IPS DF 6.9 (cell line): ENCODE data around the gene CREBL2.
"Not testable (repeated sequence)": the region's sequence is repeated elsewhere in the genome, so short reads cannot be mapped to it uniquely, and the experiment has no call there.

Experiments used
- DNase-seq: peaks from one replicate; pipeline ENCODE4 v3.0.0-alpha.2; 2013; ENCODE audit warnings: low read depth, low spot score
- H3K27ac ChIP-seq: one replicate; pipeline ENCODE4 v1.5.1; 2013; ENCODE audit warnings: low read length, control low read depth
- H3K27me3 ChIP-seq: 2 replicates; pipeline ENCODE4 v1.6.1; 2013; ENCODE audit warnings: mild to moderate bottlenecking, low read length; ENCODE audit not compliant: control insufficient read depth, insufficient read depth
- H3K36me3 ChIP-seq: 2 replicates; pipeline ENCODE4 v1.6.1; 2013; ENCODE audit warnings: low read length; ENCODE audit not compliant: control insufficient read depth, insufficient read depth
- H3K4me1 ChIP-seq: 2 replicates; pipeline ENCODE4 v1.6.1; 2013; ENCODE audit warnings: low read length; ENCODE audit not compliant: control insufficient read depth, insufficient read depth
- H3K4me3 ChIP-seq: 2 replicates; pipeline ENCODE4 v1.5.1; 2013; ENCODE audit warnings: mild to moderate bottlenecking, low read length
- H3K9me3 ChIP-seq: 2 replicates; pipeline ENCODE4 v1.6.1; 2013; ENCODE audit warnings: low read length, inconsistent platforms; ENCODE audit not compliant: control insufficient read depth, insufficient read depth
- WGBS: extraction: QIAGEN DNeasy Blood & Tissue Kit; methylation state at CpG from one replicate; pipeline ENCODE4 v1.1.7; 2013; ENCODE audit warnings: mixed read lengths, missing lambda C conversion rate; ENCODE audit not compliant: insufficient read length, insufficient coverage; 5-methylcytosine and 5-hydroxymethylcytosine counted together

Gene CREBL2

GRCh38 chr12:12596598-12596997 is 15.1 kb upstream of the CREBL2 start:
- WGBS, result no CpG with 5 or more reads among the region's 3 CpGs
- not testable (repeated sequence) for DNase-seq, H3K27me3 ChIP-seq

GRCh38 chr12:12598864-12599263 is 12.8 kb upstream of the CREBL2 start:
- Histone ChIP-seq H3K4me1 (no peaks in the 10 kb centered on the region), H3K9me3 (no peaks in the 10 kb centered on the region)

More at GRCh38 chr12:12596598-12596997, 15.1 kb upstream of the CREBL2 start:
- H3K9me3 ChIP-seq, H3K27ac ChIP-seq, H3K4me1 ChIP-seq, H3K36me3 ChIP-seq, H3K4me3 ChIP-seq: not testable (repeated sequence)

GRCh38 chr12:12599750-12600643 is 11.7 kb upstream of the CREBL2 start:
- Histone ChIP-seq H3K4me3 (no peak overlapping the region), H3K27me3 (no peaks in the 10 kb centered on the region), H3K9me3 (no peaks in the 10 kb centered on the region), H3K36me3 (no peaks in the 10 kb centered on the region), H3K4me1 (no peaks in the 10 kb centered on the region), H3K27ac (no peak overlapping the region)
- no peak for DNase-seq
- whole genome bisulfite sequencing, result no CpG with 5 or more reads among the region's 9 CpGs

More at GRCh38 chr12:12598864-12599263, 12.8 kb upstream of the CREBL2 start:
- no peak overlapping the region for H3K27ac ChIP-seq
- no peak overlapping the region for H3K4me3 ChIP-seq
- no CpG with 5 or more reads among the region's 3 CpGs for WGBS
- DNase-seq, result no peak
- H3K36me3 ChIP-seq, result no peaks in the 10 kb centered on the region
- H3K27me3 ChIP-seq, result no peaks in the 10 kb centered on the region

GRCh38 chr12:12600659-12601058 is 11.0 kb upstream of the CREBL2 start:
- no peak overlapping the region for H3K27ac ChIP-seq
- H3K36me3 ChIP-seq, result no peaks in the 10 kb centered on the region
- no peaks in the 10 kb centered on the region for H3K9me3 ChIP-seq
- no peaks in the 10 kb centered on the region for H3K27me3 ChIP-seq
- WGBS, result no CpG with 5 or more reads among the region's 8 CpGs
- H3K4me3 ChIP-seq, result no peak overlapping the region
- H3K4me1 ChIP-seq, result no peaks in the 10 kb centered on the region
- DNase-seq, result no peak

GRCh38 chr12:12604740-12605139 is 6.9 kb upstream of the CREBL2 start:
- no peak overlapping the region for H3K4me3 ChIP-seq
- no peaks in the 10 kb centered on the region for H3K27me3 ChIP-seq
- H3K27ac ChIP-seq, result no peak overlapping the region
- no peaks in the 10 kb centered on the region; the same call in none of the 2 replicates for H3K4me1 ChIP-seq
- DNase-seq, result no peak
- H3K9me3 ChIP-seq, result no peaks in the 10 kb centered on the region
- no CpG with 5 or more reads among the region's 5 CpGs for WGBS
- H3K36me3 ChIP-seq, result no peaks in the 10 kb centered on the region

GRCh38 chr12:12606781-12607589 is 4.7 kb upstream of the CREBL2 start:
- no peak overlapping the region for H3K4me3 ChIP-seq
- WGBS, result no CpG with 5 or more reads among the region's 7 CpGs
- no peak for DNase-seq
- no peaks in the 10 kb centered on the region; the same call in none of the 2 replicates for H3K4me1 ChIP-seq
- H3K27me3 ChIP-seq, result no peaks in the 10 kb centered on the region
- no peaks in the 10 kb centered on the region for H3K9me3 ChIP-seq
- H3K27ac ChIP-seq, result no peak overlapping the region
- H3K36me3 ChIP-seq, result no peaks in the 10 kb centered on the region

- Histone ChIP-seq H3K4me1 (no peaks in the 10 kb centered on the region; the same call in none of the 2 replicates), H3K9me3 (no peaks in the 10 kb centered on the region), H3K4me3 (no peak overlapping the region), H3K27me3 (no peaks in the 10 kb centered on the region), H3K27ac (no peak overlapping the region), H3K36me3 (no peaks in the 10 kb centered on the region)
- WGBS, result no CpG with 5 or more reads among the region's 1 CpG
- DNase-seq, result no peak
Measured at GRCh38 chr12:12608557-12608957, 3.1 kb upstream of the CREBL2 start.

GRCh38 chr12:12609692-12610091 is 2.0 kb upstream of the CREBL2 start:
- H3K27ac ChIP-seq, result no peak overlapping the region
- no peaks in the 10 kb centered on the region for H3K36me3 ChIP-seq
- no peak for DNase-seq
- H3K4me3 ChIP-seq, result no peak overlapping the region
- H3K9me3 ChIP-seq, result no peaks in the 10 kb centered on the region
- no peaks in the 10 kb centered on the region for H3K27me3 ChIP-seq
- WGBS, result no CpG with 5 or more reads among the region's 3 CpGs
- no peaks in the 10 kb centered on the region; the same call in none of the 2 replicates for H3K4me1 ChIP-seq

GRCh38 chr12:12610711-12611110 is 965 bp upstream of the CREBL2 start:
- no peaks in the 10 kb centered on the region for H3K9me3 ChIP-seq
- no peaks in the 10 kb centered on the region for H3K27me3 ChIP-seq
- H3K4me1 ChIP-seq, result no peaks in the 10 kb centered on the region; the same call in none of the 2 replicates
- H3K4me3 ChIP-seq, result no peak overlapping the region
- H3K27ac ChIP-seq, result no peak overlapping the region
- no peak for DNase-seq
- 100% methylated on average over 1 of the region's 4 CpGs for WGBS
- H3K36me3 ChIP-seq, result no peaks in the 10 kb centered on the region

- no CpG with 5 or more reads among the region's 7 CpGs for WGBS
- no peaks in the 10 kb centered on the region for H3K27me3 ChIP-seq
- no peaks in the 10 kb centered on the region for H3K4me1 ChIP-seq
- H3K9me3 ChIP-seq, result no peaks in the 10 kb centered on the region
- H3K4me3 ChIP-seq, result peak overlapping the region; percentile 91
- no peak overlapping the region for H3K27ac ChIP-seq
- DNase-seq, result no peak
- no peaks in the 10 kb centered on the region for H3K36me3 ChIP-seq
Measured at GRCh38 chr12:12612358-12612757, 682 bp downstream of the CREBL2 start.
